B cell (primary cell): ENCODE data around the gene CEP295NL. TPM values are rescaled to one million over a fixed set of nuclear protein-coding genes. Genes with fewer than 3 reads are reported as not detected.

Experiments
- ATAC-seq: fragments of 200-7000 bp; cut with Tn5 transposase; one replicate; pipeline ENCODE4 v1.10.0; 2021; ENCODE audit warnings: low read depth, mild to moderate bottlenecking, moderate number of reproducible peaks, moderate library complexity
- CTCF ChIA-PET: fragments of 350-600 bp; sonication (Branson Sonifier 250); formaldehyde crosslinking; loops from one replicate; lab custom pipeline; 2021; ENCODE audit warnings: antibody characterized with exemption, inconsistent platforms; lab: Charles Lee
- POLR2A ChIA-PET: fragments of 350-600 bp; sonication (Branson Sonifier 250); formaldehyde crosslinking; loops from one replicate; lab custom pipeline; 2021; ENCODE audit warnings: antibody characterized with exemption; lab: Charles Lee
- DNase-seq: peaks from one replicate; pipeline ENCODE4 v3.0.0; 2013
- H2AFZ ChIP-seq: 2 replicates; pipeline ENCODE4 v1.6.1; 2012; ENCODE audit warnings: mild to moderate bottlenecking, low read depth, low read length; ENCODE audit not compliant: insufficient read depth, poor library complexity, severe bottlenecking
- H3K27ac ChIP-seq, 2 donors: 1 replicate in 1 of 2; 2 replicates in 1 of 2; pipeline ENCODE4 v1.5.1; 2012 to 2013; ENCODE audit warnings: low read length in 2 of 2, mild to moderate bottlenecking in 2 of 2, moderate library complexity in 1 of 2
- H3K27me3 ChIP-seq, 4 experiments: fragments of 200-600 bp in 1 of 4; sonication (generic) in 1 of 4; replicated peaks in 1 of 4; 1 replicate in 2 of 4; 2 replicates in 2 of 4; pipeline versions ENCODE4 v1.6.1 to v1.7.0; 2013 to 2016; ENCODE audit warnings: low read length in 3 of 4, mild to moderate bottlenecking in 2 of 4, mixed read lengths in 1 of 4, moderate library complexity in 1 of 4; ENCODE audit not compliant: insufficient read depth in 4 of 4, control insufficient read depth in 3 of 4; ENCODE audit errors: control extremely low read depth in 1 of 4
- H3K36me3 ChIP-seq, 2 experiments: replicated peaks in 1 of 2; 1 replicate in 1 of 2; 2 replicates in 1 of 2; pipeline versions ENCODE4 v1.6.1 to v1.7.1; 2013; ENCODE audit warnings: low read length in 1 of 2; ENCODE audit not compliant: insufficient read depth in 2 of 2, control insufficient read depth in 1 of 2; ENCODE audit errors: control extremely low read depth in 1 of 2, extremely low read depth in 1 of 2
- H3K4me1 ChIP-seq, 2 donors: fragments of 200-600 bp in 1 of 2; sonication (generic) in 1 of 2; 1 replicate in 1 of 2; 2 replicates in 1 of 2; pipeline versions ENCODE4 v1.5.1 to v1.6.1; 2013 to 2017; ENCODE audit warnings: low read length in 2 of 2; ENCODE audit not compliant: control insufficient read depth in 2 of 2, insufficient read depth in 2 of 2
- H3K4me2 ChIP-seq: replicated peaks from 2 replicates; pipeline ENCODE3; 2012; ENCODE audit warnings: mild to moderate bottlenecking, low read depth, low read length; ENCODE audit not compliant: poor library complexity, severe bottlenecking
- H3K4me3 ChIP-seq, 5 experiments: fragments of 200-600 bp in 1 of 5; sonication (generic) in 1 of 5; 1 replicate in 3 of 5; 2 replicates in 2 of 5; pipeline versions ENCODE4 v1.5.1 to v1.7.0; 2011 to 2016; ENCODE audit warnings: low read length in 4 of 5, mild to moderate bottlenecking in 4 of 5, low read depth in 2 of 5, control low read depth in 1 of 5, moderate library complexity in 1 of 5; ENCODE audit not compliant: insufficient read depth in 1 of 5; ENCODE audit errors: control extremely low read depth in 1 of 5, extremely low read depth in 1 of 5
- H3K79me2 ChIP-seq: fragments of 200-600 bp; sonication (generic); one replicate; pipeline ENCODE4 v1.6.0; 2016; ENCODE audit warnings: low read length; ENCODE audit not compliant: control insufficient read depth, insufficient read depth
- H3K9ac ChIP-seq: fragments of 200-600 bp; sonication (generic); 2 replicates; pipeline ENCODE4 v1.6.1; 2017; ENCODE audit warnings: mild to moderate bottlenecking, low read length, moderate library complexity
- H3K9me3 ChIP-seq, 3 donors: one replicate each; pipeline versions ENCODE4 v1.6.1 to v1.7.1; 2013; ENCODE audit warnings: low read length in 2 of 3; ENCODE audit not compliant: control insufficient read depth in 2 of 3, insufficient read depth in 1 of 3; ENCODE audit errors: control extremely low read depth in 1 of 3
- H4K20me1 ChIP-seq: 2 replicates; pipeline ENCODE4 v1.6.0; 2012; ENCODE audit warnings: mild to moderate bottlenecking, low read length; ENCODE audit not compliant: insufficient read depth, control insufficient read depth, poor library complexity, severe bottlenecking
- H3K27ac Mint-ChIP-seq: one replicate; pipeline ENCODE4 v1.8.0; 2021; ENCODE audit warnings: mixed read lengths
- H3K27me3 Mint-ChIP-seq: one replicate; pipeline ENCODE4 v1.8.0; 2021; ENCODE audit warnings: mixed read lengths
- H3K4me1 Mint-ChIP-seq: one replicate; pipeline ENCODE4 v1.8.0; 2021; ENCODE audit warnings: mixed read lengths
- H3K4me3 Mint-ChIP-seq: one replicate; pipeline ENCODE4 v1.8.0; 2021; ENCODE audit warnings: mixed read lengths
- H3K9me3 Mint-ChIP-seq: one replicate; pipeline ENCODE4 v1.8.0; 2022; ENCODE audit warnings: mixed read lengths; ENCODE audit not compliant: insufficient read depth
- CTCF ChIP-seq: fragments of 200-600 bp; IDR thresholded peaks from one replicate; pipeline ENCODE4 v1.8.0; 2022; ENCODE audit warnings: antibody characterized with exemption, mild to moderate bottlenecking
- EZH2 ChIP-seq: IDR thresholded peaks from 2 replicates; pipeline ENCODE4 v1.6.1; 2012; ENCODE audit warnings: borderline replicate concordance, low read depth, mild to moderate bottlenecking, moderate library complexity, low read length; ENCODE audit not compliant: insufficient read depth, poor library complexity, severe bottlenecking
- WGBS: methylation state at CpG from one replicate; pipeline ENCODE4 v1.1.5; 2013; ENCODE audit warnings: missing lambda C conversion rate; ENCODE audit not compliant: insufficient coverage; 5-methylcytosine and 5-hydroxymethylcytosine counted together
- intact Hi-C: fragments of 100-400 bp; cut with micrococcal nuclease; formaldehyde crosslinking; loops from one replicate; pipeline ENCODE4 v1.10.0; 2022
- polyA plus RNA-seq: library from polyadenylated mRNA; depleted of rRNA; stranded (reverse); fragments of >200 nt; gene quantifications from 2 replicates; pipeline ENCODE4 v1.2.3, GENCODE V29; 2012
- total RNA-seq, 2 donors: library from RNA; stranded (reverse); fragments of 120-200 nt in 1 of 2; gene quantifications; 1 replicate in 1 of 2; 2 replicates in 1 of 2; pipeline versions ENCODE4 v1.2.3 to v1.2.4, GENCODE V29; 2013 to 2022

CEP295NL gene
- total and polyA plus RNA-seq, 2 donors (not counting 1 experiment from before 2014, with no cell fraction given) = 0.09 to 1.3 TPM

DNA sequence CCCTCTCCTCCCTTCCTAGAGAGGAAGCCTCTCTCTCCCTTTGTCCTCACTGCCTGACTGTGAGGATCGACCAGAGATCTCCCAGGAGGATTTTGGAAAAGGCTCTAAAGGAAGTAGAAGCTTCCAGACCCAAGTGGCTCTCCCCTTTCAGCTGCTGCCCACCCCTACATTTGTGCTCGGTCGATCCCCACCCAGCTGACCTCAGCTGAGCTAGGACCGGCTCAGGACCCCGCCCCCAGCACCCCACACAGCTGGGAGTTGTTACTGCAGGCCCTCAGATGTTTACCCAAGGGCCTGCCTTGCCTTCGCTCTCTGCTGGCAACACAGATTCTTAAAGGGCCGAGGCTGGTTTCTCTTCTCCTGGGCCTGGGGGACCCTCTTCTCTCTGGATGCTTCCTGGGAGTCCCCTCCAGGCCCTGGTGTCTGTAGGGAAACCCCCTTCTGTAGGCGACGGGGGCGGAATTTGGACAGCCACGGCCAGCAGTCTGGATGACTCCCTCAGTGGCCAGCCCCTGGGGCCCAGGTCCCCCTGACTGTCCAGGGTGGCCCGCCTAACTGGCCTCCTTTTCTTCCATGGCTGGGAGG, 49.1 kb upstream of the CEP295NL start:
- no peaks in the 10 kb centered on the region for H3K4me1 ChIP-seq
- no peaks in the 10 kb centered on the region for H3K36me3 ChIP-seq
- H3K9me3 ChIP-seq = peaks cover 0 to 30% (median 17%) of the 10 kb centered on the region in 3 donors
- H3K27ac Mint-ChIP-seq = no peak overlapping the region
- CTCF ChIA-PET = interaction anchor here (1.0 kb wide), 1 partner anchor 12 kb away, joined by 3 read pairs; no protein-coding TSS in a partner anchor
- TF ChIP-seq EZH2 (no peak), CTCF (no peak)
- H3K79me2 ChIP-seq = no peaks in the 10 kb centered on the region
- POLR2A ChIA-PET = no interaction called here
- H4K20me1 ChIP-seq = no peaks in the 10 kb centered on the region
- H3K27me3 ChIP-seq = peaks cover 0 to 13% (median 0%) of the 10 kb centered on the region in 4 experiments
- H2AFZ ChIP-seq = no peak overlapping the region
- H3K4me1 Mint-ChIP-seq = peaks cover under 1% of the 10 kb centered on the region
- peaks cover 1% of the 10 kb centered on the region for H3K9me3 Mint-ChIP-seq
- no peak overlapping the region for H3K4me2 ChIP-seq
- H3K9ac ChIP-seq = no peak overlapping the region
- H3K4me3 ChIP-seq = no peak overlapping the region
- ATAC-seq (no peak), DNase-seq (no peak)
- H3K27me3 Mint-ChIP-seq = peaks cover 10% of the 10 kb centered on the region
- H3K27ac ChIP-seq = no peak overlapping the region
- H3K4me3 Mint-ChIP-seq = no peak overlapping the region
- 68% methylated on average over 11 of the region's 12 CpGs for WGBS
- intact Hi-C loops = no loop called here

GRCh38 chr17:78950870-78951269, 47.9 kb upstream of the CEP295NL start:
- H3K9ac ChIP-seq = no peak overlapping the region
- DNase-seq (no peak), ATAC-seq (no peak)
- H4K20me1 ChIP-seq = no peaks in the 10 kb centered on the region
- H3K27ac ChIP-seq = no peak overlapping the region
- no peaks in the 10 kb centered on the region for H3K36me3 ChIP-seq
- no peak overlapping the region for H3K4me2 ChIP-seq
- peaks cover 0 to 30% (median 17%) of the 10 kb centered on the region in 3 donors for H3K9me3 ChIP-seq
- Mint-ChIP-seq H3K4me3 (no peak overlapping the region), H3K27ac (no peak overlapping the region), H3K27me3 (peaks cover 13% of the 10 kb centered on the region), H3K9me3 (peaks cover 1% of the 10 kb centered on the region), H3K4me1 (peaks cover 12% of the 10 kb centered on the region)
- intact Hi-C loops = no loop called here
- peaks cover 0 to 13% (median 1%) of the 10 kb centered on the region in 4 experiments for H3K27me3 ChIP-seq
- POLR2A ChIA-PET = interaction anchor here (1.4 kb wide), 1 partner anchor 9 kb away, joined by 7 read pairs; no protein-coding TSS in a partner anchor
- H3K4me1 ChIP-seq = peaks cover 0 to 11% of the 10 kb centered on the region in 2 donors
- no peaks in the 10 kb centered on the region for H3K79me2 ChIP-seq
- no CpG with 5 or more reads among the region's 2 CpGs for WGBS
- no peak overlapping the region for H3K4me3 ChIP-seq
- TF ChIP-seq EZH2 (no peak), CTCF (no peak)
- no peak overlapping the region for H2AFZ ChIP-seq
- CTCF ChIA-PET = interaction anchor here (1.0 kb wide), 1 partner anchor 13 kb away, joined by 3 read pairs; no protein-coding TSS in a partner anchor
